Midbrain (tissue), 1 donor: ENCODE results near the gene MSH3.
"Not testable (repeated sequence)": the region's sequence is repeated elsewhere in the genome, so short reads cannot be mapped to it uniquely, and the experiment has no call there.

ENCODE experiments used
- DNase-seq: peaks from one replicate; lab custom pipeline; 2025; lab: John Stamatoyannopoulos, UW

Gene MSH3

DNA sequence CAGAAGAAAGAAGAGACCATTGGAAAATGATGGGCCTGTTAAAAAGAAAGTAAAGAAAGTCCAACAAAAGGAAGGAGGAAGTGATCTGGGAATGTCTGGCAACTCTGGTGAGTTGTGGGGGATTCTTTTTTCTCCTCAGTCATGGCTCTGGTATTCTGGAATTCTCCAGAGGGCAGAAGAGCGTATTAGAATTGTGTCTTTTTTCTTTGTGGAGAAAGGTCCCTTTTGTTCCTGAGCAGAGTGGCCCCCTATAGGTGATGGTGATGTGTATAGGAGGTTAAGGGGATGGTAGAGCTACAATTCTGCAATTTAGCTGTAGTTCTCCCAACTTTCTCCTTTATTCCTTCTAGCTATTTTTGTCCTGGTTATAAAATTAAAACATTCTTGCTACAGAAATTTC is 2.0 kb downstream of the MSH3 start:
- no peak for DNase-seq

DNA sequence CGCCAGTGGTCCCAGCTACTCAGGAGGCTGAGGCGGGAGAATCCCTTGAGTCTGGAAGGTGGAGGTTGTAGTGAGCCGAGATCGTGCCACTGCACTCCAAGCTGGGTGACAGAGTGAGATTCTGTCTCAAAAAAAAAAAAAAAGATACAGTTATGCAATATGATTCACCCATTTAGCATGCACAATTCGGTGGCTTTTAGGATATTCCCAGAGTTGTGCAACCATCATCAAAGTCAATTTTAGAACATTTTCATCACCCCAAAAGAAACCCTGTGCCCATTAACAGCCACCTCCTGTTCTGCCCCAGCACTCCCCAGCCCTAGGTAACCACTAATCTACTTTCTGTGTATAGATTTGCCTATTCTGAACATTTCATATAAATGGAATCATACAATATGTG is 4.7 kb downstream of the MSH3 start:
- no peak for DNase-seq

DNA sequence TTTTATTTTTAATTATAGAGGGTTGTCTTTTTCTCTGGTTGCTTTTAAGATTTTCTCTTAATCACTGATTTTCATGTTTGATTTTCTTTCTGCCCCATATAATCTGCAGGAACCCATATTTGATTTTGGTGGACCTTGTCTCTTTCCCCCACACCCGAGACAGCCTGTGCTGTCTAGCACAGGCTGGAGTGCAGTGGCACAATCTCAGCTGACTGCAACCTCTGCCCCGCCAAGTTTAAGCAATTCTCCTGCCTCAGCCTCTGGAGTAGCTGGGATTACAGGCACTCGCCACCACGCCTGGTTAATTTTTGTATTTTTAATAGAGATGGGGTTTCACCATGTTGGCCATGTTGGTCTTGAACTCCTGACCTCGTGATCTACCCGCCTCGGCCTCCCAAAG is 6.2 kb downstream of the MSH3 start:
- DNase-seq = not testable (repeated sequence)

DNA sequence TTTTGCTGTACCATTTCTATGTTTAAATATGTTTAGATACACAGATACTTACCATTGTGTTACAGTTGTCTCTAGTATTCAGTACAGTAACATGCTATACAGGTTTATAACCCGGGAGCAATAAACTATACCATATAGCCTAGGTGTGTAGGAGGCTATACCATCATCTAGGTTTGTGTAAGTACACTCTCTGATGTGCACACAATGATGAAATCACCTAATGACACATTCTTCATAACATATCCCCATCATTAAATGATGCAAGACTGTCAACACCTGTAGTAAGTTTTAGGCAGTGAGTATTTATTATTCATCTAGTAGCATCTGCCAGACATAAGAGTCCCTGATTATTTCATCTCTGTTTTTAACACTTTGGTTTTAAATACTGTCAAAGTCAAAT is 7.7 kb downstream of the MSH3 start:
- no peak for DNase-seq

DNA sequence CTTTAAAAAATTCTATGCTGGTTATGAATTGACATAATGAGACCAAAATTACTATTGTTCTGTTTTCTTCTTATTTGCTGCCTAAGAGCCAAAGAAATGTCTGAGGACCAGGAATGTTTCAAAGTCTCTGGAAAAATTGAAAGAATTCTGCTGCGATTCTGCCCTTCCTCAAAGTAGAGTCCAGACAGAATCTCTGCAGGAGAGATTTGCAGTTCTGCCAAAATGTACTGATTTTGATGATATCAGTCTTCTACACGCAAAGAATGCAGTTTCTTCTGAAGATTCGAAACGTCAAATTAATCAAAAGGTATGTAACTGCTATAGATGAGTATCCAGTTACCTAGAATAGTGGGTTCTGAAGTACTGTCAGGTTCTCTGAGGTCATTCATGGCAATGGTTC is 10.6 kb downstream of the MSH3 start:
- DNase-seq = no peak

DNA sequence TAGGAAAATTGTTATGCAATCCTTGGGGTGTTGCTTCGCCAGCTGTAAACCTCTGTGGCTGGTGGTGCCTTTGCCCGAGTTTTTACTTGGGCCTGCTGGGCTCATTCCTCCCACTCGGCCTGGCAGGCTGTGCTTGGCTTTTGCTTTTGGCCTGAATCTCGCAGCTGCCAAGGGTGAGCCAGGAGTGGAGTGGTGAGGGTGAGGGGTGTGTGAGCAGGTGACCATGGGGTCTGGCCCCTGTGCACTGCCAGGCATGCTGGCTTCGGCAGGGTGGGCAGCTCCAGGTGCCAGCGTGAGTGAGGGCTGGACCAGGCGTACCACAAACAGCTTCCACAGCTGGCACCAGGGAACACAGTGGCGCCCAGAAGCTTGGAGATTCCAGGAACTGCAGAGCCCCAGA is 12.9 kb downstream of the MSH3 start:
- no peak for DNase-seq

DNA sequence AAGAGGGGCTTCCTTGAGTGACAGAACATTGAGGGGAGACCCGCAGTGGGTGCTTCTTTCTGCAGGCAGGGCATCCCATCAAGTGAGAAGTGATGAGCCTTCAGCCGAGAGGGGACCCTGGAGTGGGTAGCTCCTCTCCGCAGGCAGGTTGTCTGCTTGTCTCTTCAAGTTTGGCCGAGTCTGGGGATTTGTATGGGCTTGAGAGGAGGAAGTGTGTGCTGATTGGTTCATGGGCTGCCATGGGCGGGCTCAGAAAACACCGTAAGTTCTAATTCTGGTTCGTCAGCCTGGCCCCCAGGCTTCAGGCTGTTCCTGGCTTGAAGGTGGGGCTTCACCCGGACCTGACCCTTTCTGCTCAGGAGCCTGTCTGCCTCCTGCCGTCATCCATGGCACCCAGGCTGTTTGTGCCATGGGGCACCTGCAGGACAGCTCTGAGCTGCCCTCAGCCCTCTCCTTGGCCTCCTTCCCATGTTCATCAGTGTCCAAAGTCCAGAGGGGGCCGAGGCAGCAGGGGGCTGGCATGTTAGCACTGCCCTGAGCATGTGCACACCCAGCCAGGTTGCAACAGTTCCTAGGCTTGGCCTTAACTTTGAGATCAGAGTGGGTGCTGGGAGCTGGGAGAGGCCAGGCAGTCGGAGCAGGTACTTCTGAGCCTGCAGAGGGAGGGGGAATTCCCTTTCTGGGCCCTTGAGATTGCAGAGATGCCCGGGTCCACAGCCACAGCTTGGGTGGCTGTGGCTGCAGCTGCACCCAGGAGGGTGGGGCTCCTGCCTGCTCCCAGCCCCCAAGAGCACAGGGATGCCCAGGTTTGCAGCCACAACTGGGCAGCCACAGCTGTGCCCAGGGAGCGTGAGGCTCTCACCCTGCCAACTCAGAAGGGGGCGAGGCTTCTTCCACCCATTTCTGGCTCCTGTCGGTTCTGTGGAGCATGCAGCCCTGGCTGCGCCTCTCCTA is 13.8 kb downstream of the MSH3 start:
- DNase-seq = no peak

DNA sequence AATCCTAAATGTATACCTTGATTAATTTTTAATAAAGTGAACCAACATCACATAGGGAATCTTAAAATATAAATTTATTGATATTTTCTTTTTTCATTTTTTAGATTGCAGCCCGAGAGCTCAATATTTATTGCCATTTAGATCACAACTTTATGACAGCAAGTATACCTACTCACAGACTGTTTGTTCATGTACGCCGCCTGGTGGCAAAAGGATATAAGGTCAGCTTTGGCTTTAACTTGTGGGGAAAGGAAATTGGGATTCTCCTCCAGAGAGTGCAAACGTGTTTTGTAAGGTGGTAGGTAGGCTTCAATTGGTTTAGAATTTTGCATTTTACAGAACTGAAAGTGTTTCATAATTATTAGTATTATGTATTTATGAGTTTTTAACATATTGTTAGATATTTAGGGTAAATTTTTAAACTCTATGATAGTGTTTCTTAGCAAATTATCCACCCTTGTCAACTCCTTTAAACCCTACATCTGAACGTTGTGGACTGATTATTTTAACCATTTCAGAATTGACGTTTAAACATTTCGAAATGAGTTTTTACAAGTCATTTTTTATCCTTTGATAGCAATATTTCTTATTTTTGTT is 17.8 kb downstream of the MSH3 start:
- peak; percentile 69 for DNase-seq

DNA sequence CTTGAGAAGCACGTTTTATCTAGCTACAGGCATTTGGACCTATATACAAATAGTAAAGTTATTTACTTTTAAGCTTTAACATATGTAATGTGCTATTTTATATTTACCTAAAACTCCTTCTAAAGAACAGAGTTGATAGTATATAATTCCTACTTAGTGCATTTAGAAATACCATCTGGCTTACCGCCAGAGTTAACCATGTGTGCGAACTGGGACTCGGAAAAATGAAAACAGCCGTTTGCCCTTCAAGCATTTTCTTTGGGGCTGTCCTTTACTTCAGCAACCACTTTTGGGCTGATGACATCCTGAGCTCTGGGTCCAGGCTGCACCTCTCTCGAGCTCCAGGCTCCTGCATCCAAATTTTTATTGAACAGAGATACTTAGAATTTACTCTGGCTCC is 22.3 kb downstream of the MSH3 start:
- no peak for DNase-seq

DNA sequence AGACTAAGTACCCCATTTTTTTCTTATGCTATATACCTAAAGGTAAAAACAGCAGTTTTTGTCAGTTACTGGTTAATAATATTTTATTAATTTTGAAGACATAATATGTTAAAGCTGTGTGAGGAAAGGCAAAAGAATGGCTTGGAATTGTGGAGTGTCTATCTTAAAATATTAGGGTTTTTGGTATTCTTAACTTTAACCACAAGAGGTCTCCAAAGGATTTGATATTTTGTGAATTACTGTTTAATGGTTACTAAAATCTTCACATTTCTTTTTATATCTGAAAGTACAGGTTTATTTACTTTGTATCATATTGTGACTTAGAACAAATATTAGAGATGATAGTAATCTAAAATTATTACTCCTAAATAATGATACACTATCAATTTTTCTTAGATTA is 32.3 kb downstream of the MSH3 start:
- peak; percentile 23 for DNase-seq

DNA sequence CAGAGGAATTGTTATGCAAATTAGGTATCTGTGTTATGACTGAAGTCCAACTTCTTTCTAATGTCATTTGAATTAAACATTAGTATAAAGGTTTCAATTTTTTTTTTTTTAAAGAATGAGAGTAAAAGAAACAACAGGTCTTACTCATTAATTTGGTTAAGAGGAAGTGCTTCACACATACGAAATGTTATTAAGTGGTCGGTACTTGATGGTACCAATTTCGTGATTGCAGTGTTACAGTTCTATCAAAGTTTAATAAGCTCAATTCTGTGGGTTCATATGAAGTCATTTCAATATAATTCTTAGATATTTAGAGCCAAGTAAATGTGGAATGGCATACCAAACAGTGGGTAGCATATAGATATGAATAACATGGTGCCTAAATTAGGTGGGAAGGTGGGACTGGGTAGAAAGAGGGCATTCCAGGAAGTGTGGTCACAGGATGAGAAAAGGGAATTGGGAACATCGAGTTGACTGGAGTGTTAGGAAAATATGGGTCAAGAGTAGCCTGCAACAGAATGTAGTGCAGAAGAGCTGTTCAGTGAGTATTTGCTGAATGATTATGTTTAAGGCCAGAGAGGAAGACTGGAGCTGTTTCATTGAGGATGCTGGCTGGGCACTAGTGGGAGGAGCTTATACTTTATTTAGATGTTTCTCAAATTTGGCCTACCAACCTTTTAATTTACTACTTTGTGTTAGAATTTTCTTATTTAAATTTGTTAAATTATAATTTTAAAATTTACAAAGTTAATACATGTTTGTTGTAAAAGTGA is 34.4 kb downstream of the MSH3 start:
- DNase-seq = no peak

DNA sequence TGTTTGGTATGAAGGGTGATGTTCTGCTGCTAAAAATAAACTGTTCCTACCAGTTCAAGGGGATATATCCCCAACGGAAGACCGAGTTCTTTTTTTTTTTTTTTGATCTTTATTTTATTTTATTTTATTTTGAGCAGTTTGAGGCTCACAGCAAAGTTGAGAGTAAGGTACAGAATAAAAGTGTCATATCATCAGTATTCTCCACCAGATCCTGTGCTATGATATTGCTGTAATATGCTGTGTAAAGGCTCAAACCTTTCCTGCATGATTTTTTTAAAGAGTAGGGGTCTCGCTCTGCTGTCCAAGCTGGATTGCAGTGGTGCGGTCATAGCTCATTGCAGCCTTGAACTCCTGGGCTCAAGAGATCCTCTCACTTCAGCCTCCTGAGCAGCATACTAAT is 35.2 kb downstream of the MSH3 start:
- no peak for DNase-seq

DNA sequence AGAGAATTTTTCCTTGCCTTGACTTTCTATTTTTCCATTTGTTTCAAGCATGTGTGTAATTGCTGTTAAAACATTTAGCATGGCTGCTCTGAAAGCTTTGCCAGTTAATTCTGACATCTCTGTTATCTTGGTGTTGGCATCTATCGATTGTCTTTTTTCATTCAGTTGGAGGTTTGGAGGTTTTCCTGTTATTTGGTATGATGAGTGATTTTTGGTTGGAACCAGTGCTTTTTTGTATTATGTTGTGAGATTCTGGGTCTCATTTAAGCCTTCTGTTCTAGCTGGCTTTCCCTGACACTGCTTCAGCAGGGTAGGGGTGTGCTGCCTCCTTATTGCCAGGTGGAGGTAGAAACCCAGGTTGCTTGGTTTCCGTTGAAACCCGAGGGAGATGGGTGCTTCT is 41.2 kb downstream of the MSH3 start:
- DNase-seq = no peak

DNA sequence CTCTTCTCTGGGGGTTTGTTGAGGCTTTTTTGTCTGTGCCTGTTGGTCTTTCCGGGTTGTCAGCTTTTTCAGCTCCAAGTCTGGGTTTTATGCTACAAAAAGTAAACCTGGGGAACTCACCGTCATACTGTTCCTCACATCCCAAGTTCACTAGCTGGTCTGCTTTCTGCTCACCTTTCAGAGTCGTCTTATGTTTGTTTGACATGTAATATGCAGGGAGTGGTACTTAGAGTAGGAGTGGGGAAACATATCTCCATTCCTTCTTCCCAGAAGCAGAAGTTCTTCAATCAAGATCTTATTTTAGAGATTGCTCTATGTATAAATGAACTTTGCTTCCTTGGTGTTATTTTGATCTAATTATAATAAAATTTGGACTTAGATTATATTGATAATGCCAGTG is 42.0 kb downstream of the MSH3 start:
- DNase-seq = no peak

DNA sequence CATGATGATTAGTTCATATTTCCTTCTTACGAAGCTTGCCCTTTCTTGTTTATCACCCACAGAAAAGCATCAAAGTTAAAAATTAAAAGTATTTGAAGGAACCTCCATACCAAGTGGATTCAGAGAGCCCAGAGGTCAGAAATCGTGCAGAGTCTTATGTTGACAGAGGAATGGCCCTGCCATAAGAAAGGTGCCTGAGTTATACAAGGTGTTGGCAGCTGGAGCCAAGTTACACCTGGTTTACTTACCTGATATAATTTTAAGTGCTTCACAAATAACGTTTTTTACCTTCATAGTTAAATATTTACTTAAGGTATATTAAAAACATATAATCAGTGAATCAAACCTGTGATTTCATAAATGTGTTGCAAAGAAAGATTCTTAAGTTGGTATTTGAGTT is 42.6 kb downstream of the MSH3 start:
- DNase-seq = no peak

DNA sequence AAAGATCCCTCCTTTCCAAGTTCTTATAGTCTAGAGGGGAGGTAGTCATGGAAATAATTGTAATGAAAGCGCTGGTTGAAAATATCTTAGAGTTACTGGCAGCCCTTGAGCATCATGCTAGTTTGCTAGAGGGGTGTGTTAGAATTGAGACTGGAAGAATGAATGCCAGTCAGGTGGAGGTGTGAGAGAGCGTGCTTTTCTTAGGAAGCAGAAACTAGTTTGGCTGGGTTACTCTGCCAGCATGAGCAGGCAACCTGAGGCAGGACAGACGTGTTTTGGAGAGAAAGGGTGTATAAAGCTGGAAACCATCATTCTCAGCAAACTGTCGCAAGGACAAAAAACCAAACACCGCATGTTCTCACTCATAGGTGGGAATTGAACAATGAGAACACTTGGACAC is 43.9 kb downstream of the MSH3 start:
- no peak for DNase-seq

DNA sequence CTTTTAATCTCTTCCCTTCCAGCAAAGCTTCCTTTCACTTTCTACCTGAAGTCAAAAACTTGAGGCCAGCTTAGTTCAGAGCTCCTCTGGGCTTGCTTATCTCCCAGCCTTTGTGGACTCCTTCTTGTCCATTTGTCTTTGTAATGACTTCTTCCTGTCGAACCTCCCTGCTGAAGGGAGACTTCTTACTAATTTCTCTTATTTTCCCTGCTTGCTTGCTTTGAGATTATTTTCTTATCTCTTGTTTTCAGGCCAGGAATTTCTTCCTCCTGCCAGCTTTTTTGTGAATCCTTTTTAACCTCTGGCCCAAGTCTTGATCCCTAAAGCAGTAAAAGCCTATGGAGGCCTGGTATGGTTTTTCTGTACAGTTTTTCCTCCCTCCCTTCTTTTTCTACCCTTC is 47.1 kb downstream of the MSH3 start:
- DNase-seq = no peak

DNA sequence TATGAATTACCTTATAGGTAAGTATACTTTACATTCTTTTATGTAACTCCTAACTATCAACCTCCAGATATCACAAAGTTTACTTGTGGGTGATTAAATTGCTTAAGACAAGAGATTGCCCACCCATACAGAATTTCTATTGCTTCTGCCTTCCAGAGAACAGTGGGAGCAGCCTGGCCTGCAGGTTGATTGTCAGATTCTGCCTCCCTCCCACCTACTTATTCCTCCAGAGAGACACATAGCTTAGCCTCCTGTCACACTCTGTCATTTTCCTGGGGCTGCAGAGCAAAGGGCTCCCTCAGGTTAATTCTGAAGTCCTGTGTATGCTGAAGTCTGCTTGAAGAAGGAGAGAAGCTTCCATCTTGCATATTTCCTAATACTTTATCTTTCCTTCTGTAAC is 48.8 kb downstream of the MSH3 start:
- DNase-seq = no peak

DNA sequence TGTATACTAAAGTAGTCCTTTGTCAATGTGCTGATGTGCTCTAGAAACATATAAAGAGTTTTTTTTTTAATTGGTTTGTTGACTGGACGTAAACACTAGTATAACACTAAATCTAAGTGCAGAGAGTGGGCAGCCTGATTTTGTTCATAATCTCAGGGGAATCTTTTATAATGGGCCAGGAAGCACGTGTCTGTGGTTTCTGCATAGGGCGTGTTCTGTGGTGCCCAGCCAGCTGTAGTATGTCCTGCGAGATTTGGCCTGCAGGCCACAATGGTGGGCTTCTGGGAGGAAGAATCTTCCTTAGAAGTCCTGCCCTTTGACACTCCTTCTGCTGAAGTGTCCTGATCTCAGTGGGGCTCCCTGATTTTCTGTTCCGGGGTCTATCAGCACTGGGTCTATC is 49.3 kb downstream of the MSH3 start:
- no peak for DNase-seq

DNA sequence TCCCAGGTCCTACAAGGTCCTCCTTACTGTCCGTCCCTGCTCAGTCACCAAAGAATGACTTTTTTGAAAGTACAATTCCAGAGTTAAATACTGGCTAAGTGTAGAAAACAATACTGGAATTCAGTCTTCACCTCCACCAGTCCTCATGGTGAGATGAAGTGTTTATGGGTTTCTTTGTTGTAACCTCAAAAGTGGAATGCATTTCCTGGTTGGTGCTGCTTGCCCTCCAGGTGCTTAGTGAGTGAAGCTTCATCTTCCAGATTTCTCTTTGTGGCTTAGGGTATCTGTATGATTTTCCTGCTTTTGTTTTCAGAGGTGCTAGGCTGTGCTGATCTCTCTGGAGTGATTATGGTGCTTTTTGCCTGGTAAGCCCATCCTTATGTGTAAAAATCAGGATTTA is 49.8 kb downstream of the MSH3 start:
- DNase-seq = no peak

DNA sequence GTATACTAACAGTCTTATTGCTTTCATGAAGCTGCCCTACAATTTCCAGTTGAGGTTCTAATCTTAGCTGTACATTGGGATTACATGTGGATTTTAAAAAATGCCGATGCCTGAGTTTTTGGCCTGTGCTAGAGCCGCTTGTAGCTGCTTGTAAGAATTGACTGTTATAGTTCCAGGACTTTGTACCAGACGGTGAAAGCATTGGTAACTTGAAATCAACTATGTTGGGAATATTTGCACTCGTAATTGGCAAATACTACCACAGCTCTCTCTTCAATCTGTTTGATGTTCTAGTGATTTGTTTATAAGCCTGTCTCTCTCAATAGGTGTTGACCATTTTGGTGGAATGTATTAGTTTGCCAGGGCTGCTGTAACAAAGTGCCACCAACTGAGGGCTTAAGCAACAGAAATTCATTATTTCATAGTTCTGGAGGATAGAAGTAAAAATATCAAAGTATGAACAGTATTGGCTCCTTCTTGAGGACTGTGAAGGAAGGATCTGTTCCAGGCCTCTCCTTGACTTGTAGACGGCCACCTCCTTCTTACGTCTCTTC is 50.8 kb downstream of the MSH3 start:
- no peak for DNase-seq

DNA sequence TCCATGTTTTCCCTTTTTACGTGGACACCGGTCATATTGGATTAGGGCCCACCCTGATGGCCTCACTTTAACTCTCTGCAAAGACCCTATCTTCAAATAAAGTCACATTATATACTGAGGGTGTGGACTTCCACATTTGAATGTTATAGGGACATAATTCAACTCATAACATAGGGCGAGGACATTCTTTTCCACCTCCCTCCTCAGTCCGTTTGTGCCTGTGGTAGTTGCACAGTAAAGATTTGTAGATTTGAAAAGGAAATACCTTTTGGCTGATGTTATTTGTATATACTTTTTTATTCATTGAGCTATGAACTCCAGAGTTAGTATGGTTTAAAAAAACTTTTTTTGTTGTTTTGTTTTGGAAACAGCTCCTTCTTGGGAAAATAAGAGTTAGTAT is 51.3 kb downstream of the MSH3 start:
- DNase-seq = no peak
